ENCODE results near the gene AGBL1. TPM values are rescaled to one million over a fixed set of nuclear protein-coding genes. Genes with fewer than 3 reads are reported as not detected.

The AGBL1 gene
- polyA plus RNA-seq, 4 donors = 0.01 to 0.04 TPM; not detected in 2

DNA sequence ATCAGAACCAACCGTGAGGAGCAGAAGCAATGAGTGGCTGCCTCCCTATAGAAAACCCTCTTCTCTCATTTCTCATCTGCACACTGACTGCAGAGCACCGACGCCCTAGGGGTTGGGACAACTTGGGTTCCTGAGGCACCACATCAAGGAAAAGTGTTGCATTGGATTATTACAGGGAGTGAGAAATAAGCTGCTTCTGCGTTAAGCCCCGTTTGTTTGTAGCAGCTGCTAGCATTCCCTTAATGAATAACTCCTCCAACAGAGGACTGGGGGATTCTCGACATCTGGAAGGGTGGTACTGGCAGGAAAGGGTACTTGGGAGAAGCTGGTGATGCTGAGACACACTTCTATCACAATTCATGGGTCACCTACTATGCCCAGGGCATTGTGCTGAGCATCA, 25.3 kb upstream of the AGBL1 start:
- WGBS, 3 donors = 69 to 73% (median 69%) methylated on average over 6 of the region's 6 CpGs
- FAIRE-seq = no peak

DNA sequence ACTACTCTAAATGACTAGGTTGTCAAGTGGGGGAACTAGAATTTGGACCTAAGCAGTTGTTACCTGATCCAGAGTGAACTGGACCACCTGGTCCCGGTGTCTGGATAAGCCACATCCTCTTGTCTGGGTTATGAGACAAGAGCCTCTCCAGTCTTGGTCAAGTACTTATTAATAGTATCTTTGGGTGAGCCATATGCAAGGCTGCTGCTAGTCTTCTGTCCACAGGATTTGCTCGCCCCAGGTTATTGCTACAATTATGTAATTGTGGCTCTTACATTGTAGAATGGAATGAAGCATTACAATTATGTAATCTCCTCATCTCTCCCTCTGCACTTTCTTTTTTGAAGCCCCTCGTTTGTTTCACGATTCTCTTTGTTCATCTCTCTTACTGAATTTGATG, 24.0 kb upstream of the AGBL1 start:
- Histone ChIP-seq H3K9me3 (ENCODE audit: control insufficient read depth in 2 of 2, insufficient read depth in 1 of 2, low read depth in 1 of 2, low read length in 1 of 2) (no peaks in the 10 kb centered on the region), H3K36me3 (ENCODE audit: control insufficient read depth in 3 of 3, insufficient read depth in 2 of 3, low read depth in 1 of 3, low read length in 3 of 3) (no peaks in the 10 kb centered on the region), H3K4me1 (ENCODE audit: control insufficient read depth in 3 of 3, insufficient read depth in 2 of 3, low read depth in 1 of 3, low read length in 2 of 3) (no peaks in the 10 kb centered on the region), H3K27me3 (ENCODE audit: control insufficient read depth in 3 of 3, insufficient read depth in 3 of 3, low read length in 3 of 3) (peaks cover 0 to 3% (median 0%) of the 10 kb centered on the region in 3 donors), H3K4me3 (ENCODE audit: low read depth in 1 of 3, low read length in 3 of 3) (no peak overlapping the region), H3K27ac (ENCODE audit: low read depth in 1 of 3, low read length in 2 of 3) (no peak overlapping the region)
- no peak for DNase-seq
- FAIRE-seq = no peak
- 43 to 74% (median 48%) methylated on average over 4 of the region's 4 CpGs for WGBS, 3 donors

More for the DNA sequence above, 25.3 kb upstream of the AGBL1 start:
- no peak for DNase-seq
- Histone ChIP-seq H3K9me3 (ENCODE audit: control insufficient read depth in 2 of 2, insufficient read depth in 1 of 2, low read depth in 1 of 2, low read length in 1 of 2) (no peaks in the 10 kb centered on the region), H3K4me3 (ENCODE audit: low read depth in 1 of 3, low read length in 3 of 3) (no peak overlapping the region), H3K36me3 (ENCODE audit: control insufficient read depth in 3 of 3, insufficient read depth in 2 of 3, low read depth in 1 of 3, low read length in 3 of 3) (no peaks in the 10 kb centered on the region), H3K4me1 (ENCODE audit: control insufficient read depth in 3 of 3, insufficient read depth in 2 of 3, low read depth in 1 of 3, low read length in 2 of 3) (no peaks in the 10 kb centered on the region), H3K27ac (ENCODE audit: low read depth in 1 of 3, low read length in 2 of 3) (no peak overlapping the region), H3K27me3 (ENCODE audit: control insufficient read depth in 3 of 3, insufficient read depth in 3 of 3, low read length in 3 of 3) (peaks cover 0 to 3% (median 0%) of the 10 kb centered on the region in 3 donors)

DNA sequence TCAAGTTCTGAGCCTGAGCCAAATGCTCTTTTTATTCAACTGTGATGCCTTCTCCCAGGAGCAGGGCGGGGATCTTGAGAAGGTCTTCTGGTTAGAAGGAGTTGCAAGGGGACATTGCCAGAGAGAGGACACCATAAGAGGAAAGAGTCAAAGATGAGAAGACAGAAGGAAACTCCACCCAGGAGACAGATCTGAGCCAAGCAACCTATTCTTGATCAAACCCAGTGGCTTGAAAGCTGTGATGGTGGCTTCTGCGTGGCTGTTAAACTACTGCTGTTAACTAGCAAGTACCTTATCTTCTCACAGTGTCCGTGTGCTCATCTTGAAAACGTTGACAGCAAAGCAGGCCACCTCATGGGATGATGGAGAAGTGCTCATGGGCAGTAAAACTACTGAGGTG, 19.8 kb upstream of the AGBL1 start:
- Histone ChIP-seq H3K9me3 (ENCODE audit: control insufficient read depth in 2 of 2, insufficient read depth in 1 of 2, low read depth in 1 of 2, low read length in 1 of 2) (no peaks in the 10 kb centered on the region), H3K36me3 (ENCODE audit: control insufficient read depth in 3 of 3, insufficient read depth in 2 of 3, low read depth in 1 of 3, low read length in 3 of 3) (no peaks in the 10 kb centered on the region), H3K4me1 (ENCODE audit: control insufficient read depth in 3 of 3, insufficient read depth in 2 of 3, low read depth in 1 of 3, low read length in 2 of 3) (no peaks in the 10 kb centered on the region), H3K27ac (ENCODE audit: low read depth in 1 of 3, low read length in 2 of 3) (no peak overlapping the region), H3K27me3 (ENCODE audit: control insufficient read depth in 3 of 3, insufficient read depth in 3 of 3, low read length in 3 of 3) (peaks cover 0 to 3% (median 0%) of the 10 kb centered on the region in 3 donors), H3K4me3 (ENCODE audit: low read depth in 1 of 3, low read length in 3 of 3) (no peak overlapping the region)
- DNase-seq (no peak), FAIRE-seq (no peak)
- 61 to 74% (median 73%) methylated on average over 4 of the region's 4 CpGs for WGBS, 3 donors

DNA sequence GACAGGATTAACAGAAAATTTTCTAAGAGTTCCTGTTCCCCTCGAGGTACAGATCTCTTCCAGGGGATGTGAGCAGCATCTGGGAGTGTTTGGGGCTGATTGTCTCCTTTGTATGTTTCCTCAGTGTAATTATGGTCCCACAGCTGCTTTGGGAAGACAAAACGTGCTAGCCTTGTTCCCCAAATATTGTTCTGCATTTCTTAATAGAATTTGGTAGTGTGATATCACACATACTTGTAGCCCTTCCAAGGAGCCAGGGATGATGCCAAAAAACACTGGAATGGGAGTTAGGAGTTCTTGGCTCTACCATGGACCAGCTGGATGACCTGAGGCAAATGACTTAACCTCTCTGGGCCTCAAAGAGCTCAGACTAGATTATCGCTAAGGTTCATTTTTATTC, 19.0 kb upstream of the AGBL1 start:
- DNase-seq (no peak), FAIRE-seq (no peak)

DNA sequence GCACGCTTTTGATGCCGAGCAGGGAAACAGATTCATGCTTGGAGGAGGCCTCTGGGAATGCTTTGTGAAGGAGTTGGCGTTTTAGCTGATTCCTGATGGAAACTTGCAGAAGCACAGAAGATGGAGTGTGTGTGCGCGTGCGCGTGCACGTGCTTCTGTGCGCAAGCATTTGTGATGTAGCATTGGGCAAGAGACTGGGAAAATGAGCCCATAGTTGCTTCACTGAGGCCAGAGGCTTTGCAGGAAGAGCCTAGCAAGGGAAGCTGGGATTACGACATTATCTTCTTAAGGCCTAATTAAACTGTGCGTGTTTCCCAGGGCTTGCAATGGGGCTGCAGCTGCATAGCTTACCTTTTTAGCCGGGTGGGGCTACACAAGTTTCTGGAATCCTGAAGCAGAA, 18.1 kb upstream of the AGBL1 start:
- no peak for DNase-seq
- WGBS, 3 donors = 87 to 91% (median 88%) methylated on average over 12 of the region's 12 CpGs
- Histone ChIP-seq H3K9me3 (ENCODE audit: control insufficient read depth in 2 of 2, insufficient read depth in 1 of 2, low read depth in 1 of 2, low read length in 1 of 2) (no peaks in the 10 kb centered on the region), H3K4me1 (ENCODE audit: control insufficient read depth in 3 of 3, insufficient read depth in 2 of 3, low read depth in 1 of 3, low read length in 2 of 3) (no peaks in the 10 kb centered on the region), H3K4me3 (ENCODE audit: low read depth in 1 of 3, low read length in 3 of 3) (no peak overlapping the region), H3K27me3 (ENCODE audit: control insufficient read depth in 3 of 3, insufficient read depth in 3 of 3, low read length in 3 of 3) (peaks cover 0 to 3% (median 0%) of the 10 kb centered on the region in 3 donors), H3K27ac (ENCODE audit: low read depth in 1 of 3, low read length in 2 of 3) (no peak overlapping the region), H3K36me3 (ENCODE audit: control insufficient read depth in 3 of 3, insufficient read depth in 2 of 3, low read depth in 1 of 3, low read length in 3 of 3) (no peaks in the 10 kb centered on the region)
- FAIRE-seq = no peak

More for the DNA sequence above, 19.0 kb upstream of the AGBL1 start:
- Histone ChIP-seq H3K4me1 (ENCODE audit: control insufficient read depth in 3 of 3, insufficient read depth in 2 of 3, low read depth in 1 of 3, low read length in 2 of 3) (no peaks in the 10 kb centered on the region), H3K27me3 (ENCODE audit: control insufficient read depth in 3 of 3, insufficient read depth in 3 of 3, low read length in 3 of 3) (peaks cover 0 to 3% (median 0%) of the 10 kb centered on the region in 3 donors), H3K27ac (ENCODE audit: low read depth in 1 of 3, low read length in 2 of 3) (no peak overlapping the region), H3K36me3 (ENCODE audit: control insufficient read depth in 3 of 3, insufficient read depth in 2 of 3, low read depth in 1 of 3, low read length in 3 of 3) (no peaks in the 10 kb centered on the region), H3K4me3 (ENCODE audit: low read depth in 1 of 3, low read length in 3 of 3) (no peak overlapping the region), H3K9me3 (ENCODE audit: control insufficient read depth in 2 of 2, insufficient read depth in 1 of 2, low read depth in 1 of 2, low read length in 1 of 2) (no peaks in the 10 kb centered on the region)
- WGBS, 3 donors = 49 to 60% (median 60%) methylated on average over 3 of the region's 3 CpGs

DNA sequence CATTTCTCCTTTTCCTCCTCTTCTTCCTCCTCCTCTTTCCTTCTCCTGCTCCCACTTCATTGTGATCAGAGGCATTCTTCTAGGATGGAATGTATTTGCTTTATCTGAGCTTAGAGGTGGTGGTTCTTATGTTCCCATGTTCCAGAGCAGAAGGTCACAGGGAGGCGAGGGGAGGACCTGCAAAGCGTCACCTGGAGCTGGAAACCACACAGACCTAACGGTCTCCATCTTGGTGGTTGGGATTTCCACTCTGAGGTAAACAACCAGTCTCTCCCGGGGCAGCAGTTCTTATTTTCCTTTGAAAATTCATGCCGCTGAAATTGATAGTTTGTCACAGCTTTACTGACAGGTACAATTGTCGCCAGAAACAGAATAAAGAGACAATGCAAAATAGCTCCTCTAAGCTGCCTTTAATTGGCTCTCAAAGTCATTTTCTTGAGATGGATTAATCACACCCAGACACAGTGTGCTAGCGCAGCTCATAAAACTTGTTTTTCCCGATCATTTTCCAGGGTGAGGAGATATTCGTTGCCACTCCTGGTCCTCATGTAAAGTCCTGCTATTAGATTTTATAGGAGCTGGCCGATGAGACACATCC, 16.9 kb upstream of the AGBL1 start:
- H3K4me1 ChIP-seq (ENCODE audit: control insufficient read depth in 3 of 3, insufficient read depth in 2 of 3, low read depth in 1 of 3, low read length in 2 of 3) = no peaks in the 10 kb centered on the region
- 72 to 79% (median 77%) methylated on average over 10 of the region's 10 CpGs for WGBS, 3 donors
- DNase-seq (no peak), FAIRE-seq (no peak)
- H3K9me3 ChIP-seq (ENCODE audit: control insufficient read depth in 2 of 2, insufficient read depth in 1 of 2, low read depth in 1 of 2, low read length in 1 of 2) = no peaks in the 10 kb centered on the region
- H3K27me3 ChIP-seq (ENCODE audit: control insufficient read depth in 3 of 3, insufficient read depth in 3 of 3, low read length in 3 of 3) = no peaks in the 10 kb centered on the region
- H3K27ac ChIP-seq (ENCODE audit: low read depth in 1 of 3, low read length in 2 of 3) = no peak overlapping the region
- no peak overlapping the region for H3K4me3 ChIP-seq (ENCODE audit: low read depth in 1 of 3, low read length in 3 of 3)
- no peaks in the 10 kb centered on the region for H3K36me3 ChIP-seq (ENCODE audit: control insufficient read depth in 3 of 3, insufficient read depth in 2 of 3, low read depth in 1 of 3, low read length in 3 of 3)

DNA sequence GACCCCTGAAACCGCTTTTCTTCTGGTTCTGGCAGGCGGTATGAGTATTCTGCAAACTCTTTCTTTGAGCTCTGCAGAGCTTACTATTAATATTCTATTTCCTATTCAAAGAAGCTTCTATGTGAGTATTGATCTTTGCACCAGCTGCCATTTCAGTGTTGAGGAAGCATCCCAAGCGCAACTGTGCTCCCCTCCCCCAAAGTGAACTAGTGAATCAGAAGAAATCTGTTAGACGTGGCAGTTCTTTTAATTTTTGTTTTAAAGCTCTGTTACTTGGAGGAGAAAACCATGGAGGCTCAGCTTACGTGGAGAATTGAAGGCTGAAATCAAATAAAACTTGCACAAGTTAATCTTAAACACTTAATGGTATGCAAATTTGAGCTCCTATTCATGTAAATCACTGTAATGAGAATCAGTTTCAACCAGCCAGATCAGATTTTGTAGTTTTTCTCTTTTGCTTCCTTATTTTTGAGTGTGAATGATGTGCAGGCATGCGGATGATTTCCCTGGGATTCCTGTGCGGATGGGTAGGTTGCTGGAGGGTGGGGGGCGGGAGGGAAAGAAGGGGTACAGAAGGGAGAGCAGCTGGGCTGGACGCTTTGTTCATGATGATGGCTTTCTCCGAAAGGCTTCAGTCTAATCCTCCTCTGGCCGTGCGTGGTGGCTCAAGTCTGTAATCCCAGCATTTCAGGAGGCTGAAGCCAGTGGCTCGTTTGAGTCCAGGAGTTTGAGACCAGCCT, 16.1 kb upstream of the AGBL1 start:
- no peak overlapping the region for H3K4me3 ChIP-seq (ENCODE audit: low read depth in 1 of 3, low read length in 3 of 3)
- H3K36me3 ChIP-seq (ENCODE audit: control insufficient read depth in 3 of 3, insufficient read depth in 2 of 3, low read depth in 1 of 3, low read length in 3 of 3) = no peaks in the 10 kb centered on the region
- H3K4me1 ChIP-seq (ENCODE audit: control insufficient read depth in 3 of 3, insufficient read depth in 2 of 3, low read depth in 1 of 3, low read length in 2 of 3) = no peaks in the 10 kb centered on the region
- FAIRE-seq (no peak), DNase-seq (no peak)
- 79 to 84% (median 82%) methylated on average over 13 of the region's 13 CpGs for WGBS, 3 donors
- no peak overlapping the region for H3K27ac ChIP-seq (ENCODE audit: low read depth in 1 of 3, low read length in 2 of 3)
- H3K27me3 ChIP-seq (ENCODE audit: control insufficient read depth in 3 of 3, insufficient read depth in 3 of 3, low read length in 3 of 3) = no peaks in the 10 kb centered on the region
- H3K9me3 ChIP-seq (ENCODE audit: control insufficient read depth in 2 of 2, insufficient read depth in 1 of 2, low read depth in 1 of 2, low read length in 1 of 2) = no peaks in the 10 kb centered on the region

DNA sequence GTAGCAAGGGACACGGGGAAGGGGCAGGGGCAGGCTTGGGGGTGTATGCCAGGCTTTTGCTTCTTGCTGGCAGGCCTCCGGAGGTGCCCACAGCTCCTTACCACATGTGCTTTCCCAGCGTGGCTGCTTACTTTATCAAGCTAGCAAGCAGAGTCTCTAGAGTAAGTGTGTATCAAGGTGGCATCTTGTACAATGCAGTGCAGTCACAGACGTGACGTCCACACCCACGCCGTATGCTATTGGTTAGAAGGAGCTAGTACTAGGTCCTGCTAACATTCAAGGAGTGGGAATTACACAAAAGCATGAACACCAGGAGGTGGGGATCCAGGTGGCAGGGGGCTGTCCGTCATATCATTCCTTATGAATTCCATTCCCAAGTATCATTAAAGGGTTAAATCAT, 15.3 kb upstream of the AGBL1 start:
- no peak for DNase-seq
- WGBS, 3 donors = 82 to 84% (median 83%) methylated on average over 8 of the region's 8 CpGs
- no peaks in the 10 kb centered on the region for H3K9me3 ChIP-seq (ENCODE audit: control insufficient read depth in 2 of 2, insufficient read depth in 1 of 2, low read depth in 1 of 2, low read length in 1 of 2)
- H3K36me3 ChIP-seq (ENCODE audit: control insufficient read depth in 3 of 3, insufficient read depth in 2 of 3, low read depth in 1 of 3, low read length in 3 of 3) = no peaks in the 10 kb centered on the region
- no peak for FAIRE-seq
- no peak overlapping the region for H3K4me3 ChIP-seq (ENCODE audit: low read depth in 1 of 3, low read length in 3 of 3)
- H3K4me1 ChIP-seq (ENCODE audit: control insufficient read depth in 3 of 3, insufficient read depth in 2 of 3, low read depth in 1 of 3, low read length in 2 of 3) = no peaks in the 10 kb centered on the region
- no peak overlapping the region for H3K27ac ChIP-seq (ENCODE audit: low read depth in 1 of 3, low read length in 2 of 3)
- no peaks in the 10 kb centered on the region for H3K27me3 ChIP-seq (ENCODE audit: control insufficient read depth in 3 of 3, insufficient read depth in 3 of 3, low read length in 3 of 3)
